Measurements from ENCODE around the gene HOXA9.
A peak's percentile ranks its signal among the peaks of the same experiment; 100 is the strongest.

The HOXA9 gene

GRCh38 chr7:27161214-27161720 is 4.1 kb downstream of the HOXA9 start (continued):
- TF ChIP-seq, protein P1, sequence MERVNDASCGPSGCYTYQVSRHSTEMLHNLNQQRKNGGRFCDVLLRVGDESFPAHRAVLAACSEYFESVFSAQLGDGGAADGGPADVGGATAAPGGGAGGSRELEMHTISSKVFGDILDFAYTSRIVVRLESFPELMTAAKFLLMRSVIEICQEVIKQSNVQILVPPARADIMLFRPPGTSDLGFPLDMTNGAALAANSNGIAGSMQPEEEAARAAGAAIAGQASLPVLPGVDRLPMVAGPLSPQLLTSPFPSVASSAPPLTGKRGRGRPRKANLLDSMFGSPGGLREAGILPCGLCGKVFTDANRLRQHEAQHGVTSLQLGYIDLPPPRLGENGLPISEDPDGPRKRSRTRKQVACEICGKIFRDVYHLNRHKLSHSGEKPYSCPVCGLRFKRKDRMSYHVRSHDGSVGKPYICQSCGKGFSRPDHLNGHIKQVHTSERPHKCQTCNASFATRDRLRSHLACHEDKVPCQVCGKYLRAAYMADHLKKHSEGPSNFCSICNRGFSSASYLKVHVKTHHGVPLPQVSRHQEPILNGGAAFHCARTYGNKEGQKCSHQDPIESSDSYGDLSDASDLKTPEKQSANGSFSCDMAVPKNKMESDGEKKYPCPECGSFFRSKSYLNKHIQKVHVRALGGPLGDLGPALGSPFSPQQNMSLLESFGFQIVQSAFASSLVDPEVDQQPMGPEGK (tag by site-specific recombination; IDR thresholded peaks at IDR 0.05), result peak; percentile 63; the same call in 1 of the 2 replicates
- no peak for TF ChIP-seq ZNF114 (tag by site-specific recombination; IDR thresholded peaks at IDR 0.05)
- peak; percentile 63 for TF ChIP-seq ZXDB (tag by site-specific recombination; IDR thresholded peaks at IDR 0.05)
- no peak for TF ChIP-seq ZNF664 (tag by site-specific recombination; IDR thresholded peaks at IDR 0.05)
- TF ChIP-seq ZNF24 (tag by site-specific recombination; IDR thresholded peaks at IDR 0.05), result peak; percentile 84
- no peak for TF ChIP-seq ZNF146 (tag by site-specific recombination; IDR thresholded peaks at IDR 0.05)
- TF ChIP-seq BCL11B (tag by site-specific recombination; IDR thresholded peaks at IDR 0.05; ENCODE audit: low read depth), result 0 out of 2 replicates have a peak, but pooled peaks have one; percentile 43
- peak; percentile 3; the same call in 1 of the 2 replicates for TF ChIP-seq ZBTB17 (tag by site-specific recombination; IDR thresholded peaks at IDR 0.05)
- TF ChIP-seq GLIS1 (tag by site-specific recombination; IDR thresholded peaks at IDR 0.05), result 0 out of 2 replicates have a peak, but pooled peaks have one; percentile 6
- TF ChIP-seq ZSCAN16 (tag by site-specific recombination; IDR thresholded peaks at IDR 0.05), result no peak
- peak; percentile 90 for TF ChIP-seq FEZF1 (tag by site-specific recombination; IDR thresholded peaks at IDR 0.05)
- TF ChIP-seq, protein P2, sequence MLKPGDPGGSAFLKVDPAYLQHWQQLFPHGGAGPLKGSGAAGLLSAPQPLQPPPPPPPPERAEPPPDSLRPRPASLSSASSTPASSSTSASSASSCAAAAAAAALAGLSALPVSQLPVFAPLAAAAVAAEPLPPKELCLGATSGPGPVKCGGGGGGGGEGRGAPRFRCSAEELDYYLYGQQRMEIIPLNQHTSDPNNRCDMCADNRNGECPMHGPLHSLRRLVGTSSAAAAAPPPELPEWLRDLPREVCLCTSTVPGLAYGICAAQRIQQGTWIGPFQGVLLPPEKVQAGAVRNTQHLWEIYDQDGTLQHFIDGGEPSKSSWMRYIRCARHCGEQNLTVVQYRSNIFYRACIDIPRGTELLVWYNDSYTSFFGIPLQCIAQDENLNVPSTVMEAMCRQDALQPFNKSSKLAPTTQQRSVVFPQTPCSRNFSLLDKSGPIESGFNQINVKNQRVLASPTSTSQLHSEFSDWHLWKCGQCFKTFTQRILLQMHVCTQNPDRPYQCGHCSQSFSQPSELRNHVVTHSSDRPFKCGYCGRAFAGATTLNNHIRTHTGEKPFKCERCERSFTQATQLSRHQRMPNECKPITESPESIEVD (tag by site-specific recombination; IDR thresholded peaks at IDR 0.05), result peak; percentile 29; the same call in 1 of the 2 replicates
- no peak for TF ChIP-seq ZNF670 (tag by site-specific recombination; IDR thresholded peaks at IDR 0.05; ENCODE audit: low read depth)
- 0 out of 2 replicates have a peak, but pooled peaks have one; percentile 46 for TF ChIP-seq ZNF692 (tag by site-specific recombination; IDR thresholded peaks at IDR 0.05)
- TF ChIP-seq KLF9 (tag by site-specific recombination; IDR thresholded peaks at IDR 0.05; ENCODE audit: low read depth), result peak; percentile 60
- no peak for TF ChIP-seq ZNF174 (tag by site-specific recombination; IDR thresholded peaks at IDR 0.05)
- peak; percentile 69; the same call in 1 of the 2 replicates for TF ChIP-seq WT1 (tag by site-specific recombination; IDR thresholded peaks at IDR 0.05)
- peak; percentile 28; the same call in 1 of the 2 replicates for TF ChIP-seq ZNF561 (tag by site-specific recombination; IDR thresholded peaks at IDR 0.05; ENCODE audit: borderline replicate concordance)
- no peak for TF ChIP-seq ZNF10 (tag by site-specific recombination; IDR thresholded peaks at IDR 0.05)
- peak; percentile 76 for TF ChIP-seq TCF7L2 (IDR thresholded peaks at IDR 0.05; ENCODE audit: borderline replicate concordance, low read depth, low read length)
- TF ChIP-seq KLF16 (tag by site-specific recombination; IDR thresholded peaks at IDR 0.05), result 0 out of 2 replicates have a peak, but pooled peaks have one; percentile 30
- TF ChIP-seq ZFHX2 (tag by site-specific recombination; conservative IDR thresholded peaks at IDR 0.05), result peak; percentile 78
- peak; percentile 91 for TF ChIP-seq PRDM10 (tag by site-specific recombination; IDR thresholded peaks at IDR 0.05)
- TF ChIP-seq OVOL3 (tag by site-specific recombination; IDR thresholded peaks at IDR 0.05), result peak; percentile 34; the same call in 1 of the 2 replicates
- no peak for TF ChIP-seq ZNF175 (tag by site-specific recombination; IDR thresholded peaks at IDR 0.05)
- TF ChIP-seq ZNF843 (tag by site-specific recombination; IDR thresholded peaks at IDR 0.05), result peak; percentile 51
- TF ChIP-seq ZFP69B (tag by site-specific recombination; IDR thresholded peaks at IDR 0.05), result 0 out of 2 replicates have a peak, but pooled peaks have one; percentile 22
